T-helper 2 cell (primary cell): ENCODE data around the gene ARL9.

Experiments used
- DNase-seq, 5 experiments: peaks; one replicate each; pipeline versions ENCODE4 v3.0.0 to v3.0.0-alpha.2; 2012 to 2022

The ARL9 gene

DNA sequence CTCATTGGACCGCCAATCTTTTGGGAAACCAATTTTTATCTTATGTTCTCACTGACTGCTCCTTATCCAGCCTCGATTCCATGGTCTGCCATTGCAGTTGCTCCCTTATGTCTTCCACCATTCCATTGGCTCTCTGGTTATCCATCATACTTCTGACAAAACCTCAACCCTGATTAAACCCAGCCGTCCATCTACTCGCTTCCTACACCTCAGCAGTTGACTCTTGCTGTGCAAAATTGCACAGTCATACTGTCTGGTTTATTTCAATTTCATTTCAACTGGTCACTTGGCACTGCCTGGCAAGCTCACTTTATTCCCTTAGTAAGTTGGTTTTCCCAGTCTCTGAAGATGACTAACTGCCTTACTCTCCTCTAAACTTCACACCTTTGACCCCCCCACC lies 26.2 kb downstream of the ARL9 start:
- DNase-seq, result no peak

- DNase-seq, result no peak
Observed at GRCh38 chr4:56532239-56532638, 26.6 kb downstream of the ARL9 start.

DNA sequence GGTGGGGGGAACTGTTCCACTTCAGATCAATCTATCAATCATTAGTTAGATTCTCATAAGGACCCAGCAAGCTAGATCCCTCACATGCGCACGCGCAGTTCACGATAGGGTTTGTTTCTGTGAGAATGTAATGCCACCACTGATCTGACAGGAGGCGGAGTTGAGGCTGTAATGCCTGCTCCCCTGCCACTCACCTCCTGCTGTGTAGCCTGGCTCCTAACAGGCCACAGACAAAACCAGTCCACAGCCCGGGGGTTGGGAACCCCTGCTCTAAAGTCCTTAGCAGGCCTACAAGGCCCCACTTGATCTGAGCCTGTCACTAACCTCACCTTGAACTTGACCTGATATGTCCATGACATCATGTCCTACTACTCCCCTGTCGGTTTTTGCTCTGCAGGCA lies 30.3 kb downstream of the ARL9 start:
- DNase-seq, result no peak

DNA sequence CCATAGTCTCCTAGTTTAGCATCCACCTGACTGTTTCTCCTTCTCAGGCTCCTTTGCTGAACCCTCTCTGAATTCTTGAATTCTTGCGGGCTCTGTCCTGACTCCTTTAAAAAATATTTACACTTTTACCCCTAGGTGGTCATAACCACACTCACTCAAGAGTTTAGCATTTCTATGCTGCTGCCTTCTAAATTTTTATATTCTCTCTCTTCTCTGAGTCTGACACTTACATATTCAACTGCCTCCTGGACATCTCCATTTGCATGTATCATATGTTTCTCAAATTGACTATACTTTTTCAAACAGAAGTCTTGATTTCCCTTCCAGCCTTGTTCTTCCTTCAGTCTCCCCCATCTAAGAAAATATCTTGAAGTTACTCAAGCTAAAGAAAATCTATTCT lies 31.6 kb downstream of the ARL9 start:
- no peak for DNase-seq

- no peak for DNase-seq
Observed at GRCh38 chr4:56540826-56541225, 35.2 kb downstream of the ARL9 start.

- DNase-seq, result peak; percentile 63 to 81 (median 80)
Observed at GRCh38 chr4:56544573-56545131, 39.1 kb downstream of the ARL9 start.

DNA sequence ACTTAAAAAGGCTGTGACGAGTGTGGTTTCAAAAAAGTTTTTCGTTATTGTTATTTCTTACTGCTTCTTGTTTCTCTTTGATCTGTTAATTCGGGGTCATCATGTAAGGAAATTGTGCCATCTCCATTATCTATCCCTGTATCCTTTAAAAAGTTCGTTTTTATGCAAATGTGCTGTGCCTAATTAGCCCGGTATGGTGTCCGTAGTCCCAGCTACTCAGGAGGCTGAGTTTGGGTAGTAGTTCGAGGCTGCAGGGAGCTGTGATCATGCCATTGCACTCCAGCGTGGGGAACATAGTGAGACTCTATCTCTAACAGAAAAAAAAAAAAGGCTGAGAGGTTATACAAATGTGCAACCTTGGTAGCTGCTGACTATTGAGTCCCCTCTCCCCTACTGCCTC lies 45.1 kb downstream of the ARL9 start:
- no peak for DNase-seq

- DNase-seq, result no peak
Observed at GRCh38 chr4:56551516-56551915, 45.9 kb downstream of the ARL9 start.

DNA sequence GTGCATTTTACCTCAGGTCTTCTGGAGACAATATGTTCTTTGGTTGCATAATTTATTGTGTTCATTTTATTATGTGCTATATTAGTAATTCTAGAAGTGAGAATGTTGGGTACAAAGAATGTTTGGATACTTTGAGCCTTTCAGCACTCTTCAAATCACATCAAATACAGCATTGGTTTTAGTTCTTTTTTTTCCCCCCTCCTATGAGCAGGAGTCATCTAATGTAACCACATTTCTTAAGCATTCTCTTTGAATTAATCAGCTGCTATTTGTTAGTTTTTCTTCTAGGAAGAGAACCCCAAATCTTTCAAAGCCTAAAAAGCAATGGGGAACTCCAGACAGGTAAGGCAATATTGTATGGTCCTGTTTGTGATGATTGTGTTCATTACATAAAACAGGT lies 46.7 kb downstream of the ARL9 start:
- no peak for DNase-seq

- no peak for DNase-seq
Observed at GRCh38 chr4:56570041-56570440, 64.5 kb downstream of the ARL9 start.
